Calu3 (cell line): ENCODE data around the gene FUT2. TPM values are rescaled to one million over a fixed set of nuclear protein-coding genes. Genes with fewer than 3 reads are reported as not detected.
"Not testable (repeated sequence)": the region's sequence is repeated elsewhere in the genome, so short reads cannot be mapped to it uniquely, and the experiment has no call there.

ENCODE experiments used
- BruUV-seq: library from RNA; stranded (reverse); fragments of 400-500 nt; replicated peaks from 2 replicates; lab custom pipeline; 2021; lab: Mats Ljungman, UMichigan
- CTCF ChIA-PET: fragments of 300-600 bp; sonication (Branson Sonifier 250); formaldehyde crosslinking; loops from one replicate; lab custom pipeline; 2022; ENCODE audit warnings: antibody characterized with exemption; lab: Charles Lee
- DNase-seq: peaks from one replicate; pipeline ENCODE4 v3.0.0; 2022
- H3K27ac Mint-ChIP-seq: one replicate; pipeline ENCODE4 v1.8.0; 2022; ENCODE audit warnings: mixed read lengths; ENCODE audit not compliant: unreplicated experiment
- H3K27me3 Mint-ChIP-seq: one replicate; pipeline ENCODE4 v1.8.0; 2022; ENCODE audit warnings: mixed read lengths; ENCODE audit not compliant: unreplicated experiment
- H3K36me3 Mint-ChIP-seq: one replicate; pipeline ENCODE4 v1.8.0; 2022; ENCODE audit warnings: mild to moderate bottlenecking, moderate library complexity, mixed read lengths; ENCODE audit not compliant: insufficient read depth, unreplicated experiment
- H3K4me1 Mint-ChIP-seq: one replicate; pipeline ENCODE4 v1.8.0; 2022; ENCODE audit warnings: mild to moderate bottlenecking, low read depth, mixed read lengths; ENCODE audit not compliant: unreplicated experiment
- H3K4me3 Mint-ChIP-seq: one replicate; pipeline ENCODE4 v1.8.0; 2022; ENCODE audit warnings: mild to moderate bottlenecking, low read depth, moderate library complexity, mixed read lengths; ENCODE audit not compliant: unreplicated experiment
- H3K9me3 Mint-ChIP-seq: one replicate; pipeline ENCODE4 v1.8.0; 2022; ENCODE audit warnings: low read depth, mixed read lengths; ENCODE audit not compliant: unreplicated experiment
- CTCF ChIP-seq: fragments of 200-600 bp; IDR thresholded peaks from one replicate; pipeline ENCODE4 v1.8.0; 2022; ENCODE audit warnings: antibody characterized with exemption; ENCODE audit not compliant: unreplicated experiment
- intact Hi-C: fragments of 100-400 bp; cut with micrococcal nuclease; formaldehyde crosslinking; loops from one replicate; pipeline ENCODE4 v1.10.0; 2022; ENCODE audit not compliant: unreplicated experiment
- total RNA-seq: library from RNA; stranded (reverse); gene quantifications from 2 replicates; pipeline ENCODE4 v1.2.3, GENCODE V29; 2022

The FUT2 gene
- total RNA-seq, 1 experiment from 2014 or later = 10.4 TPM

- no peaks in the 10 kb centered on the region for H3K9me3 Mint-ChIP-seq
- no peak overlapping the region for H3K27ac Mint-ChIP-seq
- TF ChIP-seq CTCF = no peak
- intact Hi-C loops = loop anchor here (5.0 kb wide), 1 partner anchor 61 kb away; no protein-coding TSS in a partner anchor
- no peak for DNase-seq
- CTCF ChIA-PET = interaction anchor here (0.6 to 2.7 kb wide), 4 partner anchors 19 to 1597 kb away, joined by 3 to 15 read pairs (median 4); partner anchors contain the start of gene FUT2
- H3K27me3 Mint-ChIP-seq = no peaks in the 10 kb centered on the region
- BruUV-seq = no TSS peak
- no peak overlapping the region for H3K4me3 Mint-ChIP-seq
- peaks cover 5% of the 10 kb centered on the region for H3K36me3 Mint-ChIP-seq
- peaks cover 25% of the 10 kb centered on the region for H3K4me1 Mint-ChIP-seq
Observed at GRCh38 chr19:48676487-48676886, 19.3 kb upstream of the FUT2 start.

GRCh38 chr19:48676887-48677286 is 18.9 kb upstream of the FUT2 start:
- intact Hi-C loops = loop anchor here (5.0 kb wide), 1 partner anchor 60 kb away; no protein-coding TSS in a partner anchor
- H3K4me1 Mint-ChIP-seq = peaks cover 25% of the 10 kb centered on the region
- CTCF ChIA-PET = interaction anchor here (0.6 to 2.7 kb wide), 4 partner anchors 19 to 1597 kb away, joined by 3 to 15 read pairs (median 4); partner anchors contain the start of gene FUT2
- DNase-seq = peak; percentile 58
- TF ChIP-seq CTCF = no peak
- no TSS peak for BruUV-seq
- H3K27me3 Mint-ChIP-seq = no peaks in the 10 kb centered on the region
- no peaks in the 10 kb centered on the region for H3K9me3 Mint-ChIP-seq
- peaks cover 5% of the 10 kb centered on the region for H3K36me3 Mint-ChIP-seq
- H3K27ac Mint-ChIP-seq = peak overlapping the region; percentile 14
- no peak overlapping the region for H3K4me3 Mint-ChIP-seq

GRCh38 chr19:48678201-48678600 is 17.6 kb upstream of the FUT2 start:
- Mint-ChIP-seq H3K27me3 (no peaks in the 10 kb centered on the region), H3K9me3 (no peaks in the 10 kb centered on the region), H3K4me3 (no peak overlapping the region), H3K4me1 (peaks cover 25% of the 10 kb centered on the region), H3K36me3 (peaks cover 5% of the 10 kb centered on the region), H3K27ac (no peak overlapping the region)
- CTCF ChIA-PET = interaction anchor here (0.6 to 1.0 kb wide), 4 partner anchors 23 to 88 kb away, joined by 3 to 4 read pairs (median 4); no protein-coding TSS in a partner anchor
- peak; percentile 55 for DNase-seq
- intact Hi-C loops = loop anchor here (5.0 kb wide), 1 partner anchor 59 kb away; no protein-coding TSS in a partner anchor
- no peak for TF ChIP-seq CTCF
- no TSS peak for BruUV-seq

GRCh38 chr19:48680006-48680405 is 15.8 kb upstream of the FUT2 start:
- intact Hi-C loops, H3K36me3 Mint-ChIP-seq, H3K27ac Mint-ChIP-seq, H3K27me3 Mint-ChIP-seq, DNase-seq, H3K4me3 Mint-ChIP-seq, H3K9me3 Mint-ChIP-seq, BruUV-seq, CTCF ChIA-PET: not testable (repeated sequence)
- H3K4me1 Mint-ChIP-seq = peaks cover 25% of the 10 kb centered on the region
